ENCODE data around the gene TENM4. TPM values are rescaled to one million over a fixed set of nuclear protein-coding genes. Genes with fewer than 3 reads are reported as not detected.

TENM4 gene
- total RNA-seq, 2 donors from 2014 or later: 68.2 to 130 TPM

- Histone ChIP-seq H3K27me3 (ENCODE audit: control insufficient read depth, insufficient read depth, low read length, poor library complexity, severe bottlenecking) (peaks cover 10% of the 10 kb centered on the region), H3K4me3 (ENCODE audit: low read length) (no peak overlapping the region), H3K4me1 (ENCODE audit: control insufficient read depth, insufficient read depth, low read length) (peaks cover 29% of the 10 kb centered on the region), H3K9me3 (ENCODE audit: control insufficient read depth, low read length) (peaks cover 8% of the 10 kb centered on the region), H3K9ac (ENCODE audit: extremely low read depth, low read length, poor library complexity, severe bottlenecking) (no peak overlapping the region), H3K36me3 (ENCODE audit: control insufficient read depth, insufficient read depth, low read length) (no peaks in the 10 kb centered on the region), H3K27ac (ENCODE audit: low read depth, low read length) (peak overlapping the region; percentile 77)
- Mint-ChIP-seq H3K4me3 (no peak overlapping the region), H3K27me3 (ENCODE audit: insufficient read depth) (peaks cover 10% of the 10 kb centered on the region), H3K9me3 (no peaks in the 10 kb centered on the region), H3K4me1 (peaks cover 50% of the 10 kb centered on the region), H3K36me3 (ENCODE audit: low read depth) (peaks cover under 1% of the 10 kb centered on the region), H3K27ac (no peak overlapping the region)
- TF ChIP-seq CTCF (conservative IDR thresholded peaks at IDR 0.05): no peak
- WGBS, 2 experiments (ENCODE audit: insufficient coverage in 1 of 2, insufficient read length in 1 of 2): 87 to 97% methylated on average over 4 to 10 of the region's 10 CpGs
- peak; percentile 75 for DNase-seq
These were observed 499.5 kb downstream of the TENM4 start for GRCh38 chr11:78941226-78941851.

GRCh38 chr11:78940500-78941225, 500.2 kb downstream of the TENM4 start:
- peaks cover 50% of the 10 kb centered on the region for H3K4me1 Mint-ChIP-seq
- no peaks in the 10 kb centered on the region for H3K36me3 ChIP-seq (ENCODE audit: control insufficient read depth, insufficient read depth, low read length)
- H3K9me3 Mint-ChIP-seq: no peaks in the 10 kb centered on the region
- H3K27me3 ChIP-seq (ENCODE audit: control insufficient read depth, insufficient read depth, low read length, poor library complexity, severe bottlenecking): peaks cover 16% of the 10 kb centered on the region
- 69 to 79% methylated on average over 4 to 6 of the region's 6 CpGs for WGBS, 2 experiments (ENCODE audit: insufficient coverage in 1 of 2, insufficient read length in 1 of 2)
- DNase-seq: peak; percentile 87
- H3K27me3 Mint-ChIP-seq (ENCODE audit: insufficient read depth): peaks cover 17% of the 10 kb centered on the region
- H3K4me3 ChIP-seq (ENCODE audit: low read length): no peak overlapping the region
- H3K9ac ChIP-seq (ENCODE audit: extremely low read depth, low read length, poor library complexity, severe bottlenecking): no peak overlapping the region
- peaks cover 1% of the 10 kb centered on the region for H3K9me3 ChIP-seq (ENCODE audit: control insufficient read depth, low read length)
- TF ChIP-seq CTCF (conservative IDR thresholded peaks at IDR 0.05): no peak
- no peak overlapping the region for H3K4me3 Mint-ChIP-seq
- H3K27ac ChIP-seq (ENCODE audit: low read depth, low read length): peak overlapping the region; percentile 77
- peak overlapping the region; percentile 17 for H3K27ac Mint-ChIP-seq
- no peaks in the 10 kb centered on the region for H3K36me3 Mint-ChIP-seq (ENCODE audit: low read depth)
- peaks cover 29% of the 10 kb centered on the region for H3K4me1 ChIP-seq (ENCODE audit: control insufficient read depth, insufficient read depth, low read length)

GRCh38 chr11:78938971-78939370, 501.9 kb downstream of the TENM4 start:
- TF ChIP-seq CTCF (conservative IDR thresholded peaks at IDR 0.05): no peak
- Histone ChIP-seq H3K4me3 (ENCODE audit: low read length) (no peak overlapping the region), H3K27ac (ENCODE audit: low read depth, low read length) (no peak overlapping the region), H3K9me3 (ENCODE audit: control insufficient read depth, low read length) (no peaks in the 10 kb centered on the region), H3K36me3 (ENCODE audit: control insufficient read depth, insufficient read depth, low read length) (no peaks in the 10 kb centered on the region), H3K9ac (ENCODE audit: extremely low read depth, low read length, poor library complexity, severe bottlenecking) (no peak overlapping the region), H3K4me1 (ENCODE audit: control insufficient read depth, insufficient read depth, low read length) (peaks cover 22% of the 10 kb centered on the region), H3K27me3 (ENCODE audit: control insufficient read depth, insufficient read depth, low read length, poor library complexity, severe bottlenecking) (peaks cover 26% of the 10 kb centered on the region)
- Mint-ChIP-seq H3K27ac (peak overlapping the region; percentile 28), H3K27me3 (ENCODE audit: insufficient read depth) (peaks cover 28% of the 10 kb centered on the region), H3K4me3 (no peak overlapping the region), H3K4me1 (peaks cover 44% of the 10 kb centered on the region), H3K9me3 (no peaks in the 10 kb centered on the region), H3K36me3 (ENCODE audit: low read depth) (no peaks in the 10 kb centered on the region)
- WGBS, 2 experiments (ENCODE audit: insufficient coverage in 1 of 2, insufficient read length in 1 of 2): 78 to 92% methylated on average over 7 of the region's 7 CpGs
- DNase-seq: no peak

Measured in endodermal cell (in vitro differentiated cells).